ENCODE data around the gene MRPL34. TPM values are rescaled to one million over a fixed set of nuclear protein-coding genes. Genes with fewer than 3 reads are reported as not detected.

Gene MRPL34
- total and polyA plus RNA-seq, 9 of the 15 experiments (the other 6 are each of a cell fraction or from before 2014, with no cell fraction given): 11.5 to 256 (median 72.5) TPM

DNA sequence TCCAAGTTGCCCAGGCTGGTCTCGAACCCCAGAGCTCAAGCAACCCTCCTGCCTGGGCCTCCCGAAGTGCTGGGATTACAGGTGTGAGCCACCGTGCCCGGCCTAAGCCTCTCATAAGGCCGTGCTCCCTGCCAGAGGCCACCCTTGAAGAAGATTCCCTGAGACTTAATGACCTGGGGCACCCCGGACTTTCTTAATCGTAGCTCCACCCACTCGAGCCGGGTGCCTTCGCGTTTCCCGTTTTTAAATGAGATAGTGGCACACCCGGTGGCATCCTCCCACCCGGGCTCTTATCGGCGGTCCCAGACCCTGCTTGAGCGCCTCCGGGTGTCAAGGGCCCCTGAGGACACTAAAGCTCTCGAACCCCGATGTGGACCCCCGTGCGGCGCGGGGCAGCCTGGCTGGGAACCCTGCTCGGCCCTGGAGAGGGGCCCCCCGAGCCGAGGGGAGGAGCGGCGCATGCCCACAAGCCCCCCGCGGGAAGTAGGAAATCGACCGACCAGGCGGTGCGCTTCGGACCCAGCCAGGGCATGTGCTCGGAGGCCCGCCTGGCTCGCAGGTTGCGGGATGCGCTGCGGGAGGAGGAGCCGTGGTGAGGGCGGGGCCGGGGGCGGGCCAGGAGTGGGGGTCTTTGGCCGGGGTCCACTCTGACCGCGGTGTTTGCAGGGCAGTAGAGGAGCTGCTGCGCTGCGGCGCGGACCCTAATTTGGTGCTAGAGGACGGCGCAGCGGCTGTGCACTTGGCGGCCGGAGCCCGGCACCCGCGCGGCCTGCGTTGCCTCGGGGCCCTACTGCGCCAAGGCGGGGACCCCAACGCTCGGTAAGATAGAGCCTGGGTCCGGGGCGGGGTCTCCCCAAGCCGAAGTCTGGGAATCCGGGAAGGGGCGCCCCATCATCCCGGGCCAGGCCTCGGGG lies 24.0 kb upstream of the MRPL34 start, which contains the start of gene ANKLE1 (continued):
- TF ChIP-seq, protein P1, sequence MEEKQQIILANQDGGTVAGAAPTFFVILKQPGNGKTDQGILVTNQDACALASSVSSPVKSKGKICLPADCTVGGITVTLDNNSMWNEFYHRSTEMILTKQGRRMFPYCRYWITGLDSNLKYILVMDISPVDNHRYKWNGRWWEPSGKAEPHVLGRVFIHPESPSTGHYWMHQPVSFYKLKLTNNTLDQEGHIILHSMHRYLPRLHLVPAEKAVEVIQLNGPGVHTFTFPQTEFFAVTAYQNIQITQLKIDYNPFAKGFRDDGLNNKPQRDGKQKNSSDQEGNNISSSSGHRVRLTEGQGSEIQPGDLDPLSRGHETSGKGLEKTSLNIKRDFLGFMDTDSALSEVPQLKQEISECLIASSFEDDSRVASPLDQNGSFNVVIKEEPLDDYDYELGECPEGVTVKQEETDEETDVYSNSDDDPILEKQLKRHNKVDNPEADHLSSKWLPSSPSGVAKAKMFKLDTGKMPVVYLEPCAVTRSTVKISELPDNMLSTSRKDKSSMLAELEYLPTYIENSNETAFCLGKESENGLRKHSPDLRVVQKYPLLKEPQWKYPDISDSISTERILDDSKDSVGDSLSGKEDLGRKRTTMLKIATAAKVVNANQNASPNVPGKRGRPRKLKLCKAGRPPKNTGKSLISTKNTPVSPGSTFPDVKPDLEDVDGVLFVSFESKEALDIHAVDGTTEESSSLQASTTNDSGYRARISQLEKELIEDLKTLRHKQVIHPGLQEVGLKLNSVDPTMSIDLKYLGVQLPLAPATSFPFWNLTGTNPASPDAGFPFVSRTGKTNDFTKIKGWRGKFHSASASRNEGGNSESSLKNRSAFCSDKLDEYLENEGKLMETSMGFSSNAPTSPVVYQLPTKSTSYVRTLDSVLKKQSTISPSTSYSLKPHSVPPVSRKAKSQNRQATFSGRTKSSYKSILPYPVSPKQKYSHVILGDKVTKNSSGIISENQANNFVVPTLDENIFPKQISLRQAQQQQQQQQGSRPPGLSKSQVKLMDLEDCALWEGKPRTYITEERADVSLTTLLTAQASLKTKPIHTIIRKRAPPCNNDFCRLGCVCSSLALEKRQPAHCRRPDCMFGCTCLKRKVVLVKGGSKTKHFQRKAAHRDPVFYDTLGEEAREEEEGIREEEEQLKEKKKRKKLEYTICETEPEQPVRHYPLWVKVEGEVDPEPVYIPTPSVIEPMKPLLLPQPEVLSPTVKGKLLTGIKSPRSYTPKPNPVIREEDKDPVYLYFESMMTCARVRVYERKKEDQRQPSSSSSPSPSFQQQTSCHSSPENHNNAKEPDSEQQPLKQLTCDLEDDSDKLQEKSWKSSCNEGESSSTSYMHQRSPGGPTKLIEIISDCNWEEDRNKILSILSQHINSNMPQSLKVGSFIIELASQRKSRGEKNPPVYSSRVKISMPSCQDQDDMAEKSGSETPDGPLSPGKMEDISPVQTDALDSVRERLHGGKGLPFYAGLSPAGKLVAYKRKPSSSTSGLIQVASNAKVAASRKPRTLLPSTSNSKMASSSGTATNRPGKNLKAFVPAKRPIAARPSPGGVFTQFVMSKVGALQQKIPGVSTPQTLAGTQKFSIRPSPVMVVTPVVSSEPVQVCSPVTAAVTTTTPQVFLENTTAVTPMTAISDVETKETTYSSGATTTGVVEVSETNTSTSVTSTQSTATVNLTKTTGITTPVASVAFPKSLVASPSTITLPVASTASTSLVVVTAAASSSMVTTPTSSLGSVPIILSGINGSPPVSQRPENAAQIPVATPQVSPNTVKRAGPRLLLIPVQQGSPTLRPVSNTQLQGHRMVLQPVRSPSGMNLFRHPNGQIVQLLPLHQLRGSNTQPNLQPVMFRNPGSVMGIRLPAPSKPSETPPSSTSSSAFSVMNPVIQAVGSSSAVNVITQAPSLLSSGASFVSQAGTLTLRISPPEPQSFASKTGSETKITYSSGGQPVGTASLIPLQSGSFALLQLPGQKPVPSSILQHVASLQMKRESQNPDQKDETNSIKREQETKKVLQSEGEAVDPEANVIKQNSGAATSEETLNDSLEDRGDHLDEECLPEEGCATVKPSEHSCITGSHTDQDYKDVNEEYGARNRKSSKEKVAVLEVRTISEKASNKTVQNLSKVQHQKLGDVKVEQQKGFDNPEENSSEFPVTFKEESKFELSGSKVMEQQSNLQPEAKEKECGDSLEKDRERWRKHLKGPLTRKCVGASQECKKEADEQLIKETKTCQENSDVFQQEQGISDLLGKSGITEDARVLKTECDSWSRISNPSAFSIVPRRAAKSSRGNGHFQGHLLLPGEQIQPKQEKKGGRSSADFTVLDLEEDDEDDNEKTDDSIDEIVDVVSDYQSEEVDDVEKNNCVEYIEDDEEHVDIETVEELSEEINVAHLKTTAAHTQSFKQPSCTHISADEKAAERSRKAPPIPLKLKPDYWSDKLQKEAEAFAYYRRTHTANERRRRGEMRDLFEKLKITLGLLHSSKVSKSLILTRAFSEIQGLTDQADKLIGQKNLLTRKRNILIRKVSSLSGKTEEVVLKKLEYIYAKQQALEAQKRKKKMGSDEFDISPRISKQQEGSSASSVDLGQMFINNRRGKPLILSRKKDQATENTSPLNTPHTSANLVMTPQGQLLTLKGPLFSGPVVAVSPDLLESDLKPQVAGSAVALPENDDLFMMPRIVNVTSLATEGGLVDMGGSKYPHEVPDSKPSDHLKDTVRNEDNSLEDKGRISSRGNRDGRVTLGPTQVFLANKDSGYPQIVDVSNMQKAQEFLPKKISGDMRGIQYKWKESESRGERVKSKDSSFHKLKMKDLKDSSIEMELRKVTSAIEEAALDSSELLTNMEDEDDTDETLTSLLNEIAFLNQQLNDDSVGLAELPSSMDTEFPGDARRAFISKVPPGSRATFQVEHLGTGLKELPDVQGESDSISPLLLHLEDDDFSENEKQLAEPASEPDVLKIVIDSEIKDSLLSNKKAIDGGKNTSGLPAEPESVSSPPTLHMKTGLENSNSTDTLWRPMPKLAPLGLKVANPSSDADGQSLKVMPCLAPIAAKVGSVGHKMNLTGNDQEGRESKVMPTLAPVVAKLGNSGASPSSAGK (IDR thresholded peaks at IDR 0.05): peak; percentile 94
- TF ChIP-seq RBM39 (optimal IDR thresholded peaks at IDR 0.05; ENCODE audit: low read depth, low read length) (no peak), HDAC3 (IDR thresholded peaks at IDR 0.05; ENCODE audit: borderline replicate concordance, partially characterized antibody) (no peak), ILF3 (IDR thresholded peaks at IDR 0.05; ENCODE audit: borderline replicate concordance) (no peak), UBTF (IDR thresholded peaks at IDR 0.05; ENCODE audit: borderline replicate concordance in 1 of 2, low read depth in 2 of 2, low read length in 2 of 2) (no peak), ZFPM2 (CRISPR knock-in tag; IDR thresholded peaks at IDR 0.05) (no peak), ZFX (CRISPR knock-in tag; IDR thresholded peaks at IDR 0.05) (peak; percentile 27), ZNF124 (CRISPR knock-in tag; IDR thresholded peaks at IDR 0.05) (no peak), RBM34 (IDR thresholded peaks at IDR 0.05; ENCODE audit: borderline replicate concordance, insufficient read depth, low read length) (no peak)
- TF ChIP-seq, protein P2, sequence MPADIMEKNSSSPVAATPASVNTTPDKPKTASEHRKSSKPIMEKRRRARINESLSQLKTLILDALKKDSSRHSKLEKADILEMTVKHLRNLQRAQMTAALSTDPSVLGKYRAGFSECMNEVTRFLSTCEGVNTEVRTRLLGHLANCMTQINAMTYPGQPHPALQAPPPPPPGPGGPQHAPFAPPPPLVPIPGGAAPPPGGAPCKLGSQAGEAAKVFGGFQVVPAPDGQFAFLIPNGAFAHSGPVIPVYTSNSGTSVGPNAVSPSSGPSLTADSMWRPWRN (IDR thresholded peaks at IDR 0.05; ENCODE audit: low read depth): no peak

Measured in K562 (cell line).